HepG2 (cell line): ENCODE results near the gene B4GALT5. TPM values are rescaled to one million over a fixed set of nuclear protein-coding genes. Genes with fewer than 3 reads are reported as not detected.

Experiments used
- AGO1 ChIP-seq: fragments of 200-400 bp; formaldehyde crosslinking; IDR thresholded peaks from 2 replicates; pipeline ENCODE4 v1.6.1; 2017; ENCODE audit warnings: mild to moderate bottlenecking, low read depth, low read length, moderate library complexity; ENCODE audit not compliant: poor library complexity, severe bottlenecking
- ATF2 ChIP-seq: sonication (generic); formaldehyde crosslinking; IDR thresholded peaks from 2 replicates; pipeline ENCODE4 v1.4.0; 2020; ENCODE audit warnings: missing genetic modification reagents
- ATF7 ChIP-seq, 2 experiments: fragments of 450-650 bp in 1 of 2; sonication (generic) in 1 of 2; formaldehyde crosslinking in 1 of 2; IDR thresholded peaks; 2 replicates each; pipeline versions ENCODE4 v1.4.0 to v1.6.1; 2016 to 2020; ENCODE audit warnings: antibody characterized with exemption in 1 of 2, mild to moderate bottlenecking in 1 of 2, missing genetic modification reagents in 1 of 2
- DMAP1 ChIP-seq: IDR thresholded peaks from 2 replicates; pipeline ENCODE4 v1.6.1; 2016
- KDM1A ChIP-seq: IDR thresholded peaks from 2 replicates; pipeline ENCODE4 v1.6.1; 2016; ENCODE audit warnings: missing compliant biosample characterization
- KDM5B ChIP-seq: sonication (generic); formaldehyde crosslinking; IDR thresholded peaks from 2 replicates; pipeline ENCODE4 v1.4.0; 2020; ENCODE audit warnings: missing genetic modification reagents, mild to moderate bottlenecking, borderline replicate concordance
- MED8 ChIP-seq: sonication (generic); formaldehyde crosslinking; IDR thresholded peaks from 2 replicates; pipeline ENCODE4 v1.8.1; 2023; ENCODE audit warnings: mild to moderate bottlenecking, missing genetic modification reagents; ENCODE audit not compliant: insufficient replicate concordance
- PHF5A ChIP-seq: IDR thresholded peaks from one replicate; pipeline ENCODE4 v1.6.1; 2018; ENCODE audit warnings: low read depth, missing genetic modification reagents; ENCODE audit not compliant: unreplicated experiment
- SKI ChIP-seq: fragments of 450-650 bp; IDR thresholded peaks from one replicate; pipeline ENCODE4 v1.6.1; 2018; ENCODE audit warnings: mild to moderate bottlenecking; ENCODE audit not compliant: partially characterized antibody
- SMAD3 ChIP-seq: sonication (generic); formaldehyde crosslinking; IDR thresholded peaks from 2 replicates; pipeline ENCODE4 v1.4.0; 2020; ENCODE audit warnings: missing genetic modification reagents
- SNAPC2 ChIP-seq: sonication (generic); formaldehyde crosslinking; IDR thresholded peaks from 2 replicates; pipeline ENCODE4 v1.8.1; 2022; ENCODE audit warnings: mild to moderate bottlenecking, missing genetic modification reagents
- SPEN ChIP-seq: sonication (generic); formaldehyde crosslinking; IDR thresholded peaks from 2 replicates; pipeline ENCODE4 v1.5.1; 2020; ENCODE audit warnings: low read depth, mild to moderate bottlenecking, missing genetic modification reagents
- SRSF4 ChIP-seq: fragments of 200-400 bp; formaldehyde crosslinking; IDR thresholded peaks from one replicate; pipeline ENCODE4 v1.6.1; 2018; ENCODE audit warnings: mild to moderate bottlenecking, low read depth, low read length, moderate library complexity; ENCODE audit not compliant: poor library complexity, severe bottlenecking
- ZNF121 ChIP-seq: sonication (generic); formaldehyde crosslinking; IDR thresholded peaks from 2 replicates; pipeline ENCODE4 v1.5.0; 2020; ENCODE audit warnings: mild to moderate bottlenecking, missing genetic modification reagents
- ZNF468 ChIP-seq: sonication (generic); formaldehyde crosslinking; IDR thresholded peaks from 2 replicates; pipeline ENCODE4 v1.8.0; 2022; ENCODE audit warnings: mild to moderate bottlenecking, moderate library complexity, missing genetic modification reagents
- ZNF782 ChIP-seq: sonication (generic); formaldehyde crosslinking; IDR thresholded peaks from 2 replicates; pipeline ENCODE4 v1.4.0; 2020; ENCODE audit warnings: missing genetic modification reagents, mild to moderate bottlenecking, borderline replicate concordance
- ZNF800 ChIP-seq: sonication (generic); formaldehyde crosslinking; IDR thresholded peaks from 2 replicates; pipeline ENCODE4 v1.4.0; 2020; ENCODE audit warnings: missing genetic modification reagents
- ZSCAN22 ChIP-seq: sonication (generic); formaldehyde crosslinking; IDR thresholded peaks from 2 replicates; pipeline ENCODE4 v1.4.0; 2020; ENCODE audit warnings: mild to moderate bottlenecking, missing genetic modification reagents
- polyA plus RNA-seq, 8 experiments: library from polyadenylated mRNA; depleted of rRNA in 3 of 8; stranded (reverse) in 7 of 8; unstranded in 1 of 8; fragments of >200 nt; fragmentation: Illumina TruSeq in 4 of 8; extraction: Trizol in 4 of 8; gene quantifications; 2 replicates each; pipeline versions ENCODE4 v1.2.1 to v1.2.3, GENCODE V29; 2011 to 2016; ENCODE audit warnings: low read depth in 4 of 8, missing spikeins in 1 of 8, mixed read lengths in 1 of 8; ENCODE audit not compliant: insufficient read depth in 1 of 8
- total RNA-seq, 5 experiments: library from RNA; depleted of rRNA; stranded (reverse); fragments of >200 nt; fragmentation: Illumina TruSeq; extraction: Trizol; gene quantifications; 2 replicates each; pipeline ENCODE4 v1.2.3, GENCODE V29; 2016; ENCODE audit warnings: low read depth in 1 of 5
- TF ChIP-seq, protein P1 (sequence below): sonication (generic); formaldehyde crosslinking; IDR thresholded peaks from 2 replicates; pipeline ENCODE4 v1.5.0; 2020; ENCODE audit warnings: missing genetic modification reagents
- TF ChIP-seq, protein P2 (sequence below): IDR thresholded peaks from 2 replicates; pipeline ENCODE4 v1.6.1; 2016; ENCODE audit warnings: control low read depth

The B4GALT5 gene
- total and polyA plus RNA-seq, 2 of the 13 experiments (the other 11 are each of a cell fraction or from before 2014, with no cell fraction given), result 27.3 to 30.9 TPM

GRCh38 chr20:49674383-49675352, 39.0 kb downstream of the B4GALT5 start (continued):
- TF ChIP-seq ATF7 (IDR thresholded peaks at IDR 0.05) (no peak), ATF7 (CRISPR knock-in tag; IDR thresholded peaks at IDR 0.05) (peak; percentile 27; the same call in 1 of the 2 replicates), ATF2 (no peak), ZNF800 (CRISPR knock-in tag) (peak; percentile 46; the same call in 1 of the 2 replicates), KDM5B (CRISPR knock-in tag) (no peak), ZNF782 (CRISPR knock-in tag) (no peak), KDM1A (CRISPR knock-in tag) (no peak), ZNF468 (CRISPR knock-in tag) (no peak), AGO1 (no peak), SNAPC2 (CRISPR knock-in tag) (no peak), SKI (no peak), SRSF4 (no peak), SPEN (no peak), PHF5A (peak; percentile 33), DMAP1 (CRISPR knock-in tag) (no peak), ZSCAN22 (CRISPR knock-in tag) (no peak), ZNF121 (CRISPR knock-in tag) (0 out of 2 replicates have a peak, but pooled peaks have one; percentile 4), SMAD3 (no peak), MED8 (CRISPR knock-in tag) (no peak)
- TF ChIP-seq, protein P1, sequence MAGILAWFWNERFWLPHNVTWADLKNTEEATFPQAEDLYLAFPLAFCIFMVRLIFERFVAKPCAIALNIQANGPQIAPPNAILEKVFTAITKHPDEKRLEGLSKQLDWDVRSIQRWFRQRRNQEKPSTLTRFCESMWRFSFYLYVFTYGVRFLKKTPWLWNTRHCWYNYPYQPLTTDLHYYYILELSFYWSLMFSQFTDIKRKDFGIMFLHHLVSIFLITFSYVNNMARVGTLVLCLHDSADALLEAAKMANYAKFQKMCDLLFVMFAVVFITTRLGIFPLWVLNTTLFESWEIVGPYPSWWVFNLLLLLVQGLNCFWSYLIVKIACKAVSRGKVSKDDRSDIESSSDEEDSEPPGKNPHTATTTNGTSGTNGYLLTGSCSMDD, result no peak
- TF ChIP-seq, protein P2, sequence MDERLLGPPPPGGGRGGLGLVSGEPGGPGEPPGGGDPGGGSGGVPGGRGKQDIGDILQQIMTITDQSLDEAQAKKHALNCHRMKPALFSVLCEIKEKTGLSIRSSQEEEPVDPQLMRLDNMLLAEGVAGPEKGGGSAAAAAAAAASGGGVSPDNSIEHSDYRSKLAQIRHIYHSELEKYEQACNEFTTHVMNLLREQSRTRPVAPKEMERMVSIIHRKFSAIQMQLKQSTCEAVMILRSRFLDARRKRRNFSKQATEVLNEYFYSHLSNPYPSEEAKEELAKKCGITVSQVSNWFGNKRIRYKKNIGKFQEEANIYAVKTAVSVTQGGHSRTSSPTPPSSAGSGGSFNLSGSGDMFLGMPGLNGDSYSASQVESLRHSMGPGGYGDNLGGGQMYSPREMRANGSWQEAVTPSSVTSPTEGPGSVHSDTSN (CRISPR knock-in tag), result no peak
